SK-N-MC (cell line): ENCODE data around the gene ARSI.

Experiments
- DNase-seq: peaks from one replicate; pipeline ENCODE4 v3.0.0-alpha.2; 2011; ENCODE audit warnings: low read depth, low spot score
- H3K27ac ChIP-seq: fragments of 200-600 bp; sonication (generic); 2 replicates; pipeline ENCODE4 v1.5.1; 2016; ENCODE audit warnings: mixed run types
- H3K36me3 ChIP-seq: fragments of 200-600 bp; sonication (generic); 2 replicates; pipeline ENCODE4 v1.6.1; 2017; ENCODE audit warnings: antibody characterized with exemption, low read length, mixed read lengths; ENCODE audit not compliant: insufficient read depth
- H3K4me3 ChIP-seq: fragments of 200-600 bp; sonication (generic); 2 replicates; pipeline ENCODE4 v1.5.1; 2016
- H3K9ac ChIP-seq: fragments of 200-600 bp; sonication (generic); 2 replicates; pipeline ENCODE4 v1.8.0; 2017; ENCODE audit warnings: mixed run types, mixed read lengths; ENCODE audit not compliant: insufficient read length
- H3K9me3 ChIP-seq: fragments of 200-600 bp; sonication (generic); 2 replicates; pipeline ENCODE4 v1.6.1; 2017; ENCODE audit warnings: low read depth, mild to moderate bottlenecking, antibody characterized with exemption, low read length, moderate library complexity, mixed read lengths
- EZH2 ChIP-seq: fragments of 200-600 bp; sonication (generic); IDR thresholded peaks from one replicate; pipeline ENCODE4 v1.6.1; 2017; ENCODE audit warnings: antibody characterized with exemption
- FOXP2 ChIP-seq: optimal IDR thresholded peaks from 2 replicates; pipeline ENCODE3; 2011; ENCODE audit warnings: mild to moderate bottlenecking, moderate library complexity; ENCODE audit not compliant: insufficient read depth; ENCODE audit errors: extremely low read length, control extremely low read depth
- POLR2AphosphoS5 ChIP-seq: IDR thresholded peaks from 2 replicates; pipeline ENCODE4 v1.6.1; 2012; ENCODE audit warnings: mild to moderate bottlenecking, low read depth, low read length, borderline replicate concordance

ARSI gene

GRCh38 chr5:150274811-150275210, 27.9 kb downstream of the ARSI start:
- TF ChIP-seq EZH2 (no peak), FOXP2 (no peak), POLR2AphosphoS5 (no peak)
- DNase-seq = no peak
- Histone ChIP-seq H3K9me3 (no peaks in the 10 kb centered on the region), H3K36me3 (no peaks in the 10 kb centered on the region), H3K4me3 (no peak overlapping the region), H3K9ac (no peak overlapping the region), H3K27ac (no peak overlapping the region)

- Histone ChIP-seq H3K4me3 (no peak overlapping the region), H3K27ac (no peak overlapping the region), H3K36me3 (no peaks in the 10 kb centered on the region), H3K9me3 (no peaks in the 10 kb centered on the region), H3K9ac (no peak overlapping the region)
- no peak for TF ChIP-seq FOXP2
- DNase-seq = no peak
Observed at GRCh38 chr5:150272531-150272930, 30.2 kb downstream of the ARSI start.

GRCh38 chr5:150271923-150272322, 30.8 kb downstream of the ARSI start:
- Histone ChIP-seq H3K9ac (no peak overlapping the region), H3K4me3 (no peak overlapping the region), H3K27ac (no peak overlapping the region), H3K9me3 (no peaks in the 10 kb centered on the region), H3K36me3 (no peaks in the 10 kb centered on the region)
- no peak for TF ChIP-seq EZH2
- TF ChIP-seq POLR2AphosphoS5 = no peak
- no peak for TF ChIP-seq FOXP2
- DNase-seq = no peak

DNA sequence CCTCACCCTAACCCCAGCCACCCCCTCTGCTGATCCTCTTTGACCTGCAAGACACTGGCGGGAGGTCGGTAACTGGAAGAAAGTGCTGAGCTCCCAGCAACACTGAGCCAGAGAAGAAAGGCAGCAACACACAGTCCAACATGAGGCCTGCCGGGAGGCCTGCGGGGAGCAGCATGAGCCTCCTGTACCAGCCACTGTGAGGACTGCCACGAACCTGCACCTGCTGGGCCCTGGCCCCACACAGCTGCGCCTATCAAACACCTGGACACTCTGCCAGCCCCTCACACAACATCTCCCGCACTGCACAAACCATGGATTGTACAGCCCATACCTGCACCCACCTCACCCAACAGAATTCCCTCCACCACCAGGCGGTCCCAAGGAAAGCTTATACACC, 31.4 kb downstream of the ARSI start:
- no peaks in the 10 kb centered on the region for H3K36me3 ChIP-seq
- DNase-seq = no peak
- H3K27ac ChIP-seq = no peak overlapping the region
- TF ChIP-seq FOXP2 (no peak), POLR2AphosphoS5 (no peak), EZH2 (no peak)
- no peaks in the 10 kb centered on the region for H3K9me3 ChIP-seq
- H3K4me3 ChIP-seq = no peak overlapping the region
- H3K9ac ChIP-seq = no peak overlapping the region

DNA sequence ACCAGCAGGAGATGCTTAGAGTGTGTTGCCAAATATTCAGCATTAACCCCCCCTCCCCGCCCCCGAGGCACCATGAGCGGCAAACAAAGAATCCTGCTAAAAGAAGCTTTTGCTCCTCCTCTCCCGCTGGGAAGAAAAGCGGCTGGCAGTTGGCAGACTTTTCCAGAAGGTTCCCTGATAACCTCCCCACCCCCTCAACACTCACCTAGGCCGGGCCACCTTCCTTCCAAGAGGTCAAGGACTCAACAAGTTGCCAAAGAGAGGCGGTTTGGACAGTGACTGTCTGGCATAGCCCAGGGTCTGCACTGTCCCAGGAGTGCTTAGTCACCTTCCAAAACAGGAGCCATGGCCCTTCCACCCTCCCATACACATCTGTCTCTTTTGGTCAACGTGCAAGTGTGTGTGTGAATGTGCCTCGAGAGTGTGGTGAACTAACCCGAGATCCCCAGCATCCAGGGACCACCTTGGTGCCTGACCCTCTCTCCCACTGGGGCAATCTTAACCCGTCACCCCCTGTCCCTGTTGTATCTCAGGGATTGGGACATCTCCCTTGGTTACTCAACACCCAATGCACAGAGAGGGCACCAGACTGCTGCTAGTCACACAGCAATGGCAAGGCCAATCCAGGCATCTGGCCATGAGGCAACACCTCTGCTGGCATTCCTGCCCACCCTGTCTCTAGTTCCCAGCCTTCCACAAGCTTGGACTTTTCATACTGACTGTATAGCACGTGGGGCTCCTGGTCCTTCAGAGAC, 32.0 kb downstream of the ARSI start:
- DNase-seq = no peak
- Histone ChIP-seq H3K9me3 (no peaks in the 10 kb centered on the region), H3K4me3 (no peak overlapping the region), H3K36me3 (no peaks in the 10 kb centered on the region), H3K9ac (no peak overlapping the region), H3K27ac (peak overlapping the region; percentile 36; the same call in 1 of the 2 replicates)
- no peak for TF ChIP-seq FOXP2

DNA sequence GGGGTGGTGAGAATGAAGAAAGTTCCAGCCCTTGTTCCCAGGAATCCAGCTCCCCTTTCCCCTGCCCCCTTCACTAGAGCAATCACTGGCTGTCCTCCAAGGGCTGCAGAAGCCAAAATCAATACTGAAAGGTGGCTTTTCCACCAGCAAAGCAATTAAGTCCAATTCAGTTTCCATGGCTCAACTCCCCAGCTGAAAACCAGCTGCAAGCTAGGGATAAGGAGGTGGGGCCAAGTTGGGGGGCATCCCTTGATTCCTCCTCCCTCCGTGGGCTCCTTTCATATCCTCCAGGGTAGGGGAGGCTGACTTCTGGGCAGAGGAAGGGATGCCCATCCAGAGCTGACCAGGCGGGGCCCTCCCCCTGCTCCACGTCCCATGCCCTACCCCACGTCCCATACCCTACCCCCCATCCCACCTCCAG, 35.8 kb downstream of the ARSI start:
- no peak overlapping the region for H3K4me3 ChIP-seq
- no peak for DNase-seq
- H3K9me3 ChIP-seq = no peaks in the 10 kb centered on the region
- no peak overlapping the region for H3K27ac ChIP-seq
- TF ChIP-seq FOXP2 (no peak), EZH2 (no peak), POLR2AphosphoS5 (no peak)
- no peak overlapping the region for H3K9ac ChIP-seq
- H3K36me3 ChIP-seq = no peaks in the 10 kb centered on the region

- Histone ChIP-seq H3K36me3 (no peaks in the 10 kb centered on the region), H3K9me3 (no peaks in the 10 kb centered on the region), H3K27ac (peak overlapping the region; percentile 19; the same call in 1 of the 2 replicates), H3K9ac (peak overlapping the region; percentile 20), H3K4me3 (no peak overlapping the region)
- DNase-seq = no peak
- TF ChIP-seq POLR2AphosphoS5 (no peak), FOXP2 (no peak), EZH2 (no peak)
Observed at GRCh38 chr5:150265870-150266383, 36.8 kb downstream of the ARSI start.

- Histone ChIP-seq H3K27ac (no peak overlapping the region), H3K4me3 (no peak overlapping the region), H3K9me3 (no peaks in the 10 kb centered on the region), H3K9ac (no peak overlapping the region), H3K36me3 (no peaks in the 10 kb centered on the region)
- no peak for TF ChIP-seq FOXP2
- TF ChIP-seq POLR2AphosphoS5 = no peak
- TF ChIP-seq EZH2 = no peak
- no peak for DNase-seq
Observed at GRCh38 chr5:150264667-150265603, 37.8 kb downstream of the ARSI start.
